Measurements from ENCODE around the gene TMSB4X.

DNA sequence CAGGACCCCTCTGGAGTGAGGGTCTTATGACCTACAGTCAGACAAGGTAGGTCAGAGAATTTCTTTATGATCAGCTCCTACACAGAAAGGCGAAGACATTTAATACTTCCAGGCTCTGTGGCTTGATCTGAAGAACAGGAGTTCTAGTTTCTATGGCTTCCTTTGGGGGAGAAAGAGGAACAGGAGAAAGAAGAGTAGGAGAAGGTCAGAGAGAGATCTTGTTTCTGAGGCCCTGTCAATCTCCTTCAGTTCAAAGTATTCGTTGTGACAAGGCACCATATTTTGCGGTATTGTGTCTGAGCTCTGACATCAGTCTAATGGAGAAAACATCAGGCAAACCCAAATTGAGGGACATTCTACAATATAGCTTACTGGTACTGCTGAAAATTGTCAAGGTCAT lies 16.7 kb downstream of the TMSB4X start:
- TF ChIP-seq, protein P1, sequence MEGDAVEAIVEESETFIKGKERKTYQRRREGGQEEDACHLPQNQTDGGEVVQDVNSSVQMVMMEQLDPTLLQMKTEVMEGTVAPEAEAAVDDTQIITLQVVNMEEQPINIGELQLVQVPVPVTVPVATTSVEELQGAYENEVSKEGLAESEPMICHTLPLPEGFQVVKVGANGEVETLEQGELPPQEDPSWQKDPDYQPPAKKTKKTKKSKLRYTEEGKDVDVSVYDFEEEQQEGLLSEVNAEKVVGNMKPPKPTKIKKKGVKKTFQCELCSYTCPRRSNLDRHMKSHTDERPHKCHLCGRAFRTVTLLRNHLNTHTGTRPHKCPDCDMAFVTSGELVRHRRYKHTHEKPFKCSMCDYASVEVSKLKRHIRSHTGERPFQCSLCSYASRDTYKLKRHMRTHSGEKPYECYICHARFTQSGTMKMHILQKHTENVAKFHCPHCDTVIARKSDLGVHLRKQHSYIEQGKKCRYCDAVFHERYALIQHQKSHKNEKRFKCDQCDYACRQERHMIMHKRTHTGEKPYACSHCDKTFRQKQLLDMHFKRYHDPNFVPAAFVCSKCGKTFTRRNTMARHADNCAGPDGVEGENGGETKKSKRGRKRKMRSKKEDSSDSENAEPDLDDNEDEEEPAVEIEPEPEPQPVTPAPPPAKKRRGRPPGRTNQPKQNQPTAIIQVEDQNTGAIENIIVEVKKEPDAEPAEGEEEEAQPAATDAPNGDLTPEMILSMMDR (IDR thresholded peaks at IDR 0.05), result no peak
- no peak for TF ChIP-seq POLR2AphosphoS5 (IDR thresholded peaks at IDR 0.05)

Data from sigmoid colon (tissue), 4 donors.